ENCODE data around the gene GMEB2. TPM values are rescaled to one million over a fixed set of nuclear protein-coding genes. Genes with fewer than 3 reads are reported as not detected.
A peak's percentile ranks its signal among the peaks of the same experiment; 100 is the strongest.
"Not testable (repeated sequence)": the region's sequence is repeated elsewhere in the genome, so short reads cannot be mapped to it uniquely, and the experiment has no call there.

The GMEB2 gene, protein sequence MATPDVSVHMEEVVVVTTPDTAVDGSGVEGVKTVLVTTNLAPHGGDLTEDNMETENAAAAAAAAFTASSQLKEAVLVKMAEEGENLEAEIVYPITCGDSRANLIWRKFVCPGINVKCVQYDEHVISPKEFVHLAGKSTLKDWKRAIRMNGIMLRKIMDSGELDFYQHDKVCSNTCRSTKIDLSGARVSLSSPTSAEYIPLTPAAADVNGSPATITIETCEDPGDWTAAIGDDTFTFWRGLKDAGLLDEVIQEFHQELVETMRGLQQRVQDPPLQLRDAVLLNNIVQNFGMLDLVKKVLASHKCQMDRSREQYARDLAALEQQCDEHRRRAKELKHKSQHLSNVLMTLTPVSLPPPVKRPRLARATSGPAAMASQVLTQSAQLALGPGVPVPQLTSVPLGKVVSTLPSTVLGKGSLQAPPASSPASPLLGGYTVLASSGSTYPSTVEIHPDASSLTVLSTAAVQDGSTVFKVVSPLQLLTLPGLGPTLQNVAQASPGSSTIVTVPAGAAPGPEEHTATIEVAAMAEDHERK
- total RNA-seq (9.3 TPM), polyA plus RNA-seq (16.3 TPM)
- long read RNA-seq, donor 1, full-length matches to known transcripts = 3 of 3 reads
- long read RNA-seq, donor 1, partial matches to known transcripts = 0 of 3 reads
- long read RNA-seq, donor 1, other reads (novel, unspliced or antisense) = 0 of 3 reads
- long read RNA-seq, donor 2, full-length matches to known transcripts = 7 of 162 reads
- long read RNA-seq, donor 2, partial matches to known transcripts = 135 of 162 reads
- long read RNA-seq, donor 2, other reads (novel, unspliced or antisense) = 20 of 162 reads
- long read RNA-seq, donor 3, full-length matches to known transcripts = 3 of 3 reads
- long read RNA-seq, donor 3, partial matches to known transcripts = 0 of 3 reads
- long read RNA-seq, donor 3, other reads (novel, unspliced or antisense) = 0 of 3 reads
- long read RNA-seq, donor 4, full-length matches to known transcripts = 4 of 13 reads
- long read RNA-seq, donor 4, partial matches to known transcripts = 0 of 13 reads
- long read RNA-seq, donor 4, other reads (novel, unspliced or antisense) = 9 of 13 reads
- long read RNA-seq, donor 5, full-length matches to known transcripts = 6 of 19 reads
- long read RNA-seq, donor 5, partial matches to known transcripts = 0 of 19 reads
- long read RNA-seq, donor 5, other reads (novel, unspliced or antisense) = 13 of 19 reads
- long read RNA-seq, donor 6, full-length matches to known transcripts = 4 of 10 reads
- long read RNA-seq, donor 6, partial matches to known transcripts = 0 of 10 reads
- long read RNA-seq, donor 6, other reads (novel, unspliced or antisense) = 6 of 10 reads
- long read RNA-seq, donor 7, partial matches to known transcripts = 0 of 7 reads
- long read RNA-seq, donor 7, other reads (novel, unspliced or antisense) = 7 of 7 reads
- long read RNA-seq, donor 8, full-length matches to known transcripts = 1 of 6 reads
- long read RNA-seq, donor 8, partial matches to known transcripts = 5 of 6 reads
- long read RNA-seq, donor 8, other reads (novel, unspliced or antisense) = 0 of 6 reads
- long read RNA-seq, donor 9, full-length matches to known transcripts = 4 of 4 reads
- long read RNA-seq, donor 9, partial matches to known transcripts = 0 of 4 reads
- long read RNA-seq, donor 9, other reads (novel, unspliced or antisense) = 0 of 4 reads
- long read RNA-seq, donor 10, full-length matches to known transcripts = 5 of 5 reads
- long read RNA-seq, donor 10, partial matches to known transcripts = 0 of 5 reads
- long read RNA-seq, donor 10, other reads (novel, unspliced or antisense) = 0 of 5 reads

DNA sequence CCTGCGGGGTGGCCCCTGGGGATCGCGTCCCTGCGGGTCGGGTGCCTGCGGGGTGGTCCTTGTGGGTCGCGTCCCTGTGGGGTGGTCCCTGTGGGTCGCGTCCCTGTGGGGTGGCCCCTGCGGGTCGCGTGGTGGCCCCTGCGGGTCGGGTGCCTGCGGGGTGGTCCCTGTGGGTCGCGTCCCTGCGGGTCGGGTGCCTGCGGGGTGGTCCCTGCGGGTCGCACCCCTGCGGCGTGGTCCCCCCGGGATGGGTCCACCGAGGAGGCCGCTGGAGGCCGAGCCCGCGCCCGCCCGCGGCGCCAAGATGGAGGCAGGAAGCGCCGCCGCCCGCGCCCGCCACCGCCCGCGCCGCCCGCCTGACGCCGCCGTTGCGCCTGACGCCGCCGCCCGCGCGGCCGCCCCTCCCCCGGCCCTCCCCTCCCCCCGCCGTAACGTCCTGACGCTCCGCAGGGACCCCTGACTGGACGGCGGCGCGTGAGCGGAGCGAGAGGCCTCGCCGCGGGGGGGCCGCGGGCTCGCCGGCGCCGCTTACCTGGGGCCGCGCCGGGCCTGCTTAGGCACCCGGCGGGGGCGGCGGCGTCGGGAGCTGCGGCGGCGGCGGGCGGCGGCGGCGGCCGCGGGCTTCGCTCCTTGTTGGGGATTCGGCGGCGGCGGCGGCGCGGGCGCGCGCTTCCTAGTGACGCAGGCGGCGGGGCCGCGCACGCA, at the start of gene GMEB2:
Gene GMEB2, minus strand, starts transcription at position 678 of the 705 bp plus-strand sequence. CDS start 7,704 bp downstream, outside the sequence.
- Histone ChIP-seq H3K4me3 (ENCODE audit: low read length in 2 of 2) (peak within 1 kb of the TSS; percentile 77 to 95), H3K27me3 (ENCODE audit: control insufficient read depth in 2 of 2, insufficient read depth in 1 of 2, low read length in 1 of 2) (no peaks in the 10 kb centered on the region), H3K27ac (ENCODE audit: low read depth in 1 of 2, low read length in 1 of 2) (peak within 1 kb of the TSS; percentile 89 to 96), H3K4me1 (ENCODE audit: control insufficient read depth in 2 of 2, insufficient read depth in 2 of 2, low read length in 2 of 2) (peaks cover 14 to 25% of the 10 kb centered on the region in 2 donors), H3K9me3 (ENCODE audit: control insufficient read depth in 2 of 2, insufficient read depth in 1 of 2, low read length in 1 of 2) (no peaks in the 10 kb centered on the region), H3K36me3 (ENCODE audit: control insufficient read depth in 2 of 2, insufficient read depth in 2 of 2, low read length in 1 of 2) (peaks cover 3 to 8% of the 10 kb centered on the region in 2 donors)
- WGBS = under 1% methylated on average over 114 of the region's 114 CpGs
- DNase-seq (ENCODE audit: low read depth in 6 of 9, low spot score in 9 of 9) = peak in 6 of 9 donors; percentile 52 to 84 (median 68)

DNA sequence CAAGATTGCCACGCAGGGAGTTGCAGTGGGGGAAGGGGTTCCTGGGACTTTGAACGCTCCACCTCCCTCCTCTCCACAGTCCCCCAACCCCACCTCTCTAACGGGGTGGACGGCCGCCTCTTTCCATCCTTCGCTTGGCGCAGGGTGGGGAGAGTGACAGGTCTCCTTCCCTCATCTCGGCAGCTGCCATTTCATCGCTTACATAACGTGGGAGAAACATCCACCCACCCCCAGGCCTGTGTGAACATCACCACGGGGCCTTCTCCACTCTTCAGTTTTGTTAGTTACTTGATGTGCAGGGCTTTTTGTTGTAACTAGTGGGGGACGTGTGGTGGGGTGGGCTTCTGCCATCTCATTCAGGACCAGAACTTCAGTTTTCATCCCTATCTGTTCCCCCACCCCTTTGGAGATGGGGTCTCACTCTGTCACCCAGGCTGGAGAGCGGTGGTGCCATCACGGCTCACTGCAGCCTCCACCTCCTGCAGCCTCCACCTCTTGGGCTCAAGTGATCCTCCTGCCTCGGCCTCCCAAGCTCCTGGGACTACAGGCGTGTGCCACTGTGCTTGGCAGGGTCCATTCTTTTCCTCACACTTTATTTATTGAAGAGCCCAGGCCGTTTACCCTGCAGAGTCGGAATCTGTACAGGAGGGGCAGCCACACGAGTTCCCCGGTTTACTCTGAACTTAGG, 48.9 kb upstream of the GMEB2 start:
- no peak overlapping the region for H3K27ac ChIP-seq (ENCODE audit: low read depth in 1 of 2, low read length in 1 of 2)
- H3K36me3 ChIP-seq (ENCODE audit: control insufficient read depth in 2 of 2, insufficient read depth in 2 of 2, low read length in 1 of 2) = peaks cover 11 to 65% of the 10 kb centered on the region in 2 donors
- no peak overlapping the region for H3K4me3 ChIP-seq (ENCODE audit: low read length in 2 of 2)
- no peaks in the 10 kb centered on the region for H3K9me3 ChIP-seq (ENCODE audit: control insufficient read depth in 2 of 2, insufficient read depth in 1 of 2, low read length in 1 of 2)
- H3K4me1 ChIP-seq (ENCODE audit: control insufficient read depth in 2 of 2, insufficient read depth in 2 of 2, low read length in 2 of 2) = no peaks in the 10 kb centered on the region
- no peak for DNase-seq (ENCODE audit: low read depth in 6 of 9, low spot score in 9 of 9)
- 98% methylated on average over 20 of the region's 20 CpGs for WGBS
- H3K27me3 ChIP-seq (ENCODE audit: control insufficient read depth in 2 of 2, insufficient read depth in 1 of 2, low read length in 1 of 2) = no peaks in the 10 kb centered on the region

DNA sequence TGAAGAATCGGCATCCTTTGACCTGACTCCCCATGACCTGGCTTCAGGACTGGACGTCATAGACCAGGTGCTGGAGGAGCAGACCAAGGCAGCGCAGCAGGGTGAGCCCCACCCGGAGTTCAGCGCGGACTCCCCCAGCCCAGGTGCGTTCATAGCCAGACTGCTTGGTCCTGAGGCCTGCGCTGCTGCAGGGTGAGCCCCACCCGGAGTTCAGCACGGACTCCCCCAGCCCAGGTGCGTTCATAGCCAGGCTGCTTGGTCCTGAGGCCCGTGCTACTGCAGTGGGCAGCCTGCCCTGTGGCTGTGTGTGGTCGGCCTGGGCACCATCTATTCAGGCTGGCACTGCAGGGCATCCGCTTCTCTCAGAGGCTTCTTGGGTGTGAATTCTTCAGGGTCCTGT, 47.0 kb upstream of the GMEB2 start:
- Histone ChIP-seq H3K27ac (ENCODE audit: low read depth in 1 of 2, low read length in 1 of 2) (no peak overlapping the region), H3K4me1 (ENCODE audit: control insufficient read depth in 2 of 2, insufficient read depth in 2 of 2, low read length in 2 of 2) (no peaks in the 10 kb centered on the region), H3K9me3 (ENCODE audit: control insufficient read depth in 2 of 2, insufficient read depth in 1 of 2, low read length in 1 of 2) (no peaks in the 10 kb centered on the region), H3K4me3 (ENCODE audit: low read length in 2 of 2) (no peak overlapping the region), H3K36me3 (ENCODE audit: control insufficient read depth in 2 of 2, insufficient read depth in 2 of 2, low read length in 1 of 2) (peaks cover 11 to 54% of the 10 kb centered on the region in 2 donors), H3K27me3 (ENCODE audit: control insufficient read depth in 2 of 2, insufficient read depth in 1 of 2, low read length in 1 of 2) (no peaks in the 10 kb centered on the region)
- 90% methylated on average over 14 of the region's 14 CpGs for WGBS
- no peak for DNase-seq (ENCODE audit: low read depth in 6 of 9, low spot score in 9 of 9)

DNA sequence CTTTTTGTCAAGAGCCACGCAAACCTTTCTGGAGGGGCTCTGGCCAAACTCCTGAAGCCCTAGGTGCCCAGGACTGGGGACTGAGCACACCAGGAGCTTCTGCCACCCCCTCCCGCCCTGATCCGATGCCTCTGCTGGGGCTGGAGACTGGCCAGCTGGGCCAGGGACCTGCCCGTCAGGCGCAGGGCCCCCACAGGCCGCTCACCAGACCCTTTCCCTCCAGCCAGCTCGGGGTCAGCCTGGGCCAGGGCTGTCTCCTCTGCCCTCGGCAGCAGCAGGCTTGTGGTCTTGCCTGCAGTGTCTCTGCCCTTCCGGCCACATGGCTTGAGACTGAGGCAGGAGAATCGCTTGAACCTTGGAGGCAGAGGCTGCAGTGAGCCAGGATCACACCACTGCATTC, 45.8 kb upstream of the GMEB2 start:
- no peaks in the 10 kb centered on the region for H3K9me3 ChIP-seq (ENCODE audit: control insufficient read depth in 2 of 2, insufficient read depth in 1 of 2, low read length in 1 of 2)
- H3K27ac ChIP-seq (ENCODE audit: low read depth in 1 of 2, low read length in 1 of 2) = no peak overlapping the region
- H3K4me3 ChIP-seq (ENCODE audit: low read length in 2 of 2) = no peak overlapping the region
- H3K4me1 ChIP-seq (ENCODE audit: control insufficient read depth in 2 of 2, insufficient read depth in 2 of 2, low read length in 2 of 2) = no peaks in the 10 kb centered on the region
- H3K27me3 ChIP-seq (ENCODE audit: control insufficient read depth in 2 of 2, insufficient read depth in 1 of 2, low read length in 1 of 2) = no peaks in the 10 kb centered on the region
- peaks cover 22 to 58% of the 10 kb centered on the region in 2 donors for H3K36me3 ChIP-seq (ENCODE audit: control insufficient read depth in 2 of 2, insufficient read depth in 2 of 2, low read length in 1 of 2)
- WGBS = 98% methylated on average over 10 of the region's 10 CpGs
- no peak for DNase-seq (ENCODE audit: low read depth in 6 of 9, low spot score in 9 of 9)

DNA sequence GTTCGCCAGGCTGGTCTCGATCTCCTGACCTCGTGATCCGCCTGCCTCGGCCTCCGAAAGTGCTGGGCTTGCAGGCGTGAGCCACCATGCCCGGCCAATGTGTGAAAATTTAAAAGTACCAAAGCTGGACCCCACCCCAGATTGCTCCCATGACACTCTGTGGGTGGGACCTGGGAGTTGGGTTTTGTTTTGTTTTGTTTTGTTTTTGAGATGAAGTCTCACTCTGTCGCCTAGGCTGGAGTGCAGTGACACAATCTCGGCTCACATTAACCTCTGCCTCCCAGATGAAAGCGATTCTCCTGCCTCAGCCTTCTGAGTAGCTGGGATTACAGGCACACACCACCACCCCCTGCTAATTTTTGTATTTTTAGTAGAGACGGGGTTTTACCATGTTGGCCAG, 44.8 kb upstream of the GMEB2 start:
- H3K27ac ChIP-seq (ENCODE audit: low read depth in 1 of 2, low read length in 1 of 2); DNase-seq (ENCODE audit: low read depth in 6 of 9, low spot score in 9 of 9); H3K4me1 ChIP-seq (ENCODE audit: control insufficient read depth in 2 of 2, insufficient read depth in 2 of 2, low read length in 2 of 2); H3K9me3 ChIP-seq (ENCODE audit: control insufficient read depth in 2 of 2, insufficient read depth in 1 of 2, low read length in 1 of 2); H3K4me3 ChIP-seq (ENCODE audit: low read length in 2 of 2); H3K27me3 ChIP-seq (ENCODE audit: control insufficient read depth in 2 of 2, insufficient read depth in 1 of 2, low read length in 1 of 2): not testable (repeated sequence)
- H3K36me3 ChIP-seq (ENCODE audit: control insufficient read depth in 2 of 2, insufficient read depth in 2 of 2, low read length in 1 of 2) = peaks cover 29 to 59% of the 10 kb centered on the region in 2 donors
- WGBS = 94% methylated on average over 12 of the region's 12 CpGs

DNA sequence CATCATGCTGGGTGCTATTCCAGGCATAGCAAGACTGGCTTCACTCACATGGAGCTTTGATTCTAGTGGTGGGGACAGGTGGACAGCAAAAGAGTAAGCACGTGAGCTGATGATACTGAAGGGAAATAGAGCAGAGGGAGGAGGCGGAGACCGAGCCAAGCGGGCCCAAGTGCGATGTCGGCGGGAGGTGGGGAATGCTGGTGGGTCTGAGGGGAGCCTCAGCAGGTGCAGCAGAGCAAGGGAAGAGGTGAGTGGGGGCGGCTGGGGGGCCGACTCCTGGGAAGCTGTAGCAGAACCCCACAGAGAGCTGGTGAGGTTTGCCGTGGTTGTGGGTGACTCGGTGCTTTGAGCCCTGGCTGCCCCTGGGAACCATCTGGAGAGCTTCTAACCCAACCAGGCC, 41.5 kb upstream of the GMEB2 start:
- 92% methylated on average over 11 of the region's 11 CpGs for WGBS
- no peaks in the 10 kb centered on the region for H3K27me3 ChIP-seq (ENCODE audit: control insufficient read depth in 2 of 2, insufficient read depth in 1 of 2, low read length in 1 of 2)
- no peak overlapping the region for H3K4me3 ChIP-seq (ENCODE audit: low read length in 2 of 2)
- no peaks in the 10 kb centered on the region for H3K9me3 ChIP-seq (ENCODE audit: control insufficient read depth in 2 of 2, insufficient read depth in 1 of 2, low read length in 1 of 2)
- no peaks in the 10 kb centered on the region for H3K4me1 ChIP-seq (ENCODE audit: control insufficient read depth in 2 of 2, insufficient read depth in 2 of 2, low read length in 2 of 2)
- no peak for DNase-seq (ENCODE audit: low read depth in 6 of 9, low spot score in 9 of 9)
- peaks cover 39 to 50% of the 10 kb centered on the region in 2 donors for H3K36me3 ChIP-seq (ENCODE audit: control insufficient read depth in 2 of 2, insufficient read depth in 2 of 2, low read length in 1 of 2)
- H3K27ac ChIP-seq (ENCODE audit: low read depth in 1 of 2, low read length in 1 of 2) = no peak overlapping the region

DNA sequence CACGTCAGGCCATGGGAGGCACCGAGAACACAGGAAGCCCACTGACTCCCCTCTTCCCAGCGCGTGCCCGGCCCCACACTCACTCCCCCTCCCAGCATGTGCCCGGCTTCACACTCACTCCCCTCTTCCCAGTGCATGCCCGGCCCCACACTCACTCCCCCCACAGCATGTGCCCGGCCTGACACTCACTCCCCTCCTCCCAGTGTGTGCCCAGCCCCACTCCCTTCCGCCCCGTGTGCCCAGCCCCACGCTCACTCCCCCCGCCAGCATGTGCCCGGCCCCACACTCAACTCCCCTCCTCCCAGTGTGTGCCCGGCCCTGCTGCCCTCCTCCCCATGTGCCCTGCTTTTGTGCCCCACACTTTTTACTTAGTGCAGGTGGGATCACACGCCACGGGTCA, 41.0 kb upstream of the GMEB2 start:
- no peak overlapping the region for H3K4me3 ChIP-seq (ENCODE audit: low read length in 2 of 2)
- H3K27me3 ChIP-seq (ENCODE audit: control insufficient read depth in 2 of 2, insufficient read depth in 1 of 2, low read length in 1 of 2) = no peaks in the 10 kb centered on the region
- peaks cover 43 to 55% of the 10 kb centered on the region in 2 donors for H3K36me3 ChIP-seq (ENCODE audit: control insufficient read depth in 2 of 2, insufficient read depth in 2 of 2, low read length in 1 of 2)
- WGBS = 96% methylated on average over 16 of the region's 16 CpGs
- no peak for DNase-seq (ENCODE audit: low read depth in 6 of 9, low spot score in 9 of 9)
- H3K27ac ChIP-seq (ENCODE audit: low read depth in 1 of 2, low read length in 1 of 2) = no peak overlapping the region
- no peaks in the 10 kb centered on the region for H3K4me1 ChIP-seq (ENCODE audit: control insufficient read depth in 2 of 2, insufficient read depth in 2 of 2, low read length in 2 of 2)
- no peaks in the 10 kb centered on the region for H3K9me3 ChIP-seq (ENCODE audit: control insufficient read depth in 2 of 2, insufficient read depth in 1 of 2, low read length in 1 of 2)

Data from thymus (tissue), 14 donors.